ENCODE results near the gene GUCY1A1.

GUCY1A1 gene

GRCh38 chr4:155696726-155697125 lies 30.1 kb downstream of the GUCY1A1 start:
- no peak for TF ChIP-seq CTCF (IDR thresholded peaks at IDR 0.05; ENCODE audit: control insufficient read depth, extremely low read depth, insufficient read depth)
- no peak overlapping the region for H3K4me3 ChIP-seq (ENCODE audit: low read depth, low read length)
- DNase-seq (ENCODE audit: low read depth): no peak

- no peak for DNase-seq (ENCODE audit: low read depth)
- H3K4me3 ChIP-seq (ENCODE audit: low read depth, low read length): no peak overlapping the region
- no peak for TF ChIP-seq CTCF (IDR thresholded peaks at IDR 0.05; ENCODE audit: control insufficient read depth, extremely low read depth, insufficient read depth)
These were observed 35.2 kb downstream of the GUCY1A1 start for GRCh38 chr4:155701827-155702226.

GRCh38 chr4:155703486-155704247 lies 37.0 kb downstream of the GUCY1A1 start:
- no peak for TF ChIP-seq CTCF (IDR thresholded peaks at IDR 0.05; ENCODE audit: control insufficient read depth, extremely low read depth, insufficient read depth)
- DNase-seq (ENCODE audit: low read depth): no peak
- H3K4me3 ChIP-seq (ENCODE audit: low read depth, low read length): no peak overlapping the region

- DNase-seq (ENCODE audit: low read depth): no peak
- TF ChIP-seq CTCF (IDR thresholded peaks at IDR 0.05; ENCODE audit: control insufficient read depth, extremely low read depth, insufficient read depth): no peak
- no peak overlapping the region for H3K4me3 ChIP-seq (ENCODE audit: low read depth, low read length)
These were observed 38.3 kb downstream of the GUCY1A1 start for GRCh38 chr4:155704841-155705404.

- no peak for TF ChIP-seq CTCF (IDR thresholded peaks at IDR 0.05; ENCODE audit: control insufficient read depth, extremely low read depth, insufficient read depth)
- peak; percentile 89 for DNase-seq (ENCODE audit: low read depth)
- H3K4me3 ChIP-seq (ENCODE audit: low read depth, low read length): no peak overlapping the region
These were observed 39.0 kb downstream of the GUCY1A1 start for GRCh38 chr4:155705664-155706063.

- no peak for DNase-seq (ENCODE audit: low read depth)
- H3K4me3 ChIP-seq (ENCODE audit: low read depth, low read length): no peak overlapping the region
- no peak for TF ChIP-seq CTCF (IDR thresholded peaks at IDR 0.05; ENCODE audit: control insufficient read depth, extremely low read depth, insufficient read depth)
These were observed 39.5 kb downstream of the GUCY1A1 start for GRCh38 chr4:155706147-155706546.

GRCh38 chr4:155707251-155707650 lies 40.6 kb downstream of the GUCY1A1 start:
- no peak overlapping the region for H3K4me3 ChIP-seq (ENCODE audit: low read depth, low read length)
- TF ChIP-seq CTCF (IDR thresholded peaks at IDR 0.05; ENCODE audit: control insufficient read depth, extremely low read depth, insufficient read depth): no peak
- DNase-seq (ENCODE audit: low read depth): no peak

Data from LNCaP clone FGC (cell line).